AG09319 (cell line): ENCODE results near the gene SLC38A10.

Experiments used
- DNase-seq: peaks from one replicate; pipeline ENCODE4 v3.0.0-alpha.2; 2010; ENCODE audit warnings: low read depth; ENCODE audit errors: extremely low read depth
- TF ChIP-seq, protein P1 (sequence below): IDR thresholded peaks from 2 replicates; pipeline ENCODE4 v1.5.1; 2011; ENCODE audit warnings: low read depth, mild to moderate bottlenecking, inconsistent platforms, low read length, moderate library complexity

SLC38A10 gene

DNA sequence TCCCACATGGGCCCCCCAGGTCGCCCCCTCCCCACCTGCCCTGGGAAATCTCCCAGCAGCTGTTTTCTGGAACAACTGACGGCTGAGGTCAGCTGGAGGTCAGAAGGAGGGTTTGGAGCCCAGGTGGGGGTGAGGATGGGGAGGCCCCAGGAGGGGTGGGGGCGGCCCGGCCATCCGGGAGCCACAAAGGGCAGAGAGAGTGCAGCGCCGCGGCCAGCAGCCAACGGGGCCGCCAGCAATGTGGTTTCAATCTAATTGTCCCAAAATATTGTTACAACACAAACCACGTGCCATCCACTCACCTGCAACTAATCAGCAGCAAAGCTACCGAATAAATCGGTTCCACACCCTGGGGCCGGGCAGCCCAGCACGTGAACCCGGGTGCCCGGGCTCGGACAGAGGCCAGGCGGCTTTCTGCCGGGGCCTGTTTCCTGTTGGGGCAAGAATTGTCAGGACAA lies 28.3 kb upstream of the SLC38A10 start:
- TF ChIP-seq, protein P1, sequence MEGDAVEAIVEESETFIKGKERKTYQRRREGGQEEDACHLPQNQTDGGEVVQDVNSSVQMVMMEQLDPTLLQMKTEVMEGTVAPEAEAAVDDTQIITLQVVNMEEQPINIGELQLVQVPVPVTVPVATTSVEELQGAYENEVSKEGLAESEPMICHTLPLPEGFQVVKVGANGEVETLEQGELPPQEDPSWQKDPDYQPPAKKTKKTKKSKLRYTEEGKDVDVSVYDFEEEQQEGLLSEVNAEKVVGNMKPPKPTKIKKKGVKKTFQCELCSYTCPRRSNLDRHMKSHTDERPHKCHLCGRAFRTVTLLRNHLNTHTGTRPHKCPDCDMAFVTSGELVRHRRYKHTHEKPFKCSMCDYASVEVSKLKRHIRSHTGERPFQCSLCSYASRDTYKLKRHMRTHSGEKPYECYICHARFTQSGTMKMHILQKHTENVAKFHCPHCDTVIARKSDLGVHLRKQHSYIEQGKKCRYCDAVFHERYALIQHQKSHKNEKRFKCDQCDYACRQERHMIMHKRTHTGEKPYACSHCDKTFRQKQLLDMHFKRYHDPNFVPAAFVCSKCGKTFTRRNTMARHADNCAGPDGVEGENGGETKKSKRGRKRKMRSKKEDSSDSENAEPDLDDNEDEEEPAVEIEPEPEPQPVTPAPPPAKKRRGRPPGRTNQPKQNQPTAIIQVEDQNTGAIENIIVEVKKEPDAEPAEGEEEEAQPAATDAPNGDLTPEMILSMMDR, result no peak

DNA sequence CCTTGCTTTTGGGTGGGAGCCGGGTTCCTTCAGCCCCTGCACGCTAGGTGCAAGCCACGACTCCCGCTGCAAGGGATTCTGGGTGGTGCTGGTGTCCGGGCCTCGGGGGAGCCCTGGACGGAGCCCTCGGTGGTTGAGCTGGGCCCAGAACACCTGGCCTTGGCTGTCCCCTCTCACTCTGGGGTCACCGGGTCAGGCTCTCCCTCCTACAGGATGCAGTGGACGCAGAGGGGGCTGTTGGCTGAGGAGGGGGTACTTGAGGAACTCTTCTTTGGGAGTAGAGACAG lies 27.9 kb upstream of the SLC38A10 start:
- DNase-seq, result no peak
- TF ChIP-seq, protein P1, result no peak

More for the DNA sequence above, 28.3 kb upstream of the SLC38A10 start:
- DNase-seq, result peak; percentile 67

DNA sequence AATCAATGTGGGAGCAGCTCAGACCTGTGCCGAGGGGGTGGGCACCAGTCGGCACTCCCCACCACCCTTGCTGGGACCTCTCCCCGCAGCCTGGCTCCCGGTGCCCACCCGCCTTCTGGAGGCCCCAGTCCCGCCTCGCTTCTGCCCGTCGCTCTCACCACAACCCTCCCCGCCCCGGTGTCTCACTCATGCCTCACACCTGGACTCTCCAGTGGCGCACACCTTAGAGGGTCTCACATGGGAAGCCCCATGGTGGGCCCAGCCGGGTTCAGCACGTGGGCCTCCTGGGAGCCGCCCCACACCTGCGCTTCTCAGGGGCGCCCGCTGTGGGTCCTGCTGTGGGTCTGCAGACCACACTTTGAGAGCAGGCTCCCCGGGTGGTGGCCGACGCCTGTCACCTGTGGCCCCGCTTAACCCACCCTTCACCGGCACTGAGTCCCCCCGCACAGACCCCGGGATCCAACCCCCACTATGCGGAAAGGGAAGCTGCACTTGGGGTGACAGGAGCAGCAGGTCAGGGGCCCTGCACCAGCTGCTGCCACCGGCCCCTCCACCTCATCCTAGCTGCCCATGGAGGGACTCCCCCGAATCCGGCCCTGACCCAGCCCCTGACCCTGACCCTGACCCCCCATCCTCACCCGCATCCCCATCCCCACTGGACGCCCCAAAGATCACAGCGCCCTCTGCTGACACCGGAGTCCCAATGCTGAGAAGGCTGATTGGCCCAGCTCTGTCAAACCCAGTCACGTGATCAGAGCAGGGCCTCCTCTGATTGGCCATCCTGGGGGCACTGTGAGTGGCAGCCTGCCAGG lies 27.4 kb upstream of the SLC38A10 start:
- no peak for DNase-seq
- TF ChIP-seq, protein P1, result peak; percentile 34

DNA sequence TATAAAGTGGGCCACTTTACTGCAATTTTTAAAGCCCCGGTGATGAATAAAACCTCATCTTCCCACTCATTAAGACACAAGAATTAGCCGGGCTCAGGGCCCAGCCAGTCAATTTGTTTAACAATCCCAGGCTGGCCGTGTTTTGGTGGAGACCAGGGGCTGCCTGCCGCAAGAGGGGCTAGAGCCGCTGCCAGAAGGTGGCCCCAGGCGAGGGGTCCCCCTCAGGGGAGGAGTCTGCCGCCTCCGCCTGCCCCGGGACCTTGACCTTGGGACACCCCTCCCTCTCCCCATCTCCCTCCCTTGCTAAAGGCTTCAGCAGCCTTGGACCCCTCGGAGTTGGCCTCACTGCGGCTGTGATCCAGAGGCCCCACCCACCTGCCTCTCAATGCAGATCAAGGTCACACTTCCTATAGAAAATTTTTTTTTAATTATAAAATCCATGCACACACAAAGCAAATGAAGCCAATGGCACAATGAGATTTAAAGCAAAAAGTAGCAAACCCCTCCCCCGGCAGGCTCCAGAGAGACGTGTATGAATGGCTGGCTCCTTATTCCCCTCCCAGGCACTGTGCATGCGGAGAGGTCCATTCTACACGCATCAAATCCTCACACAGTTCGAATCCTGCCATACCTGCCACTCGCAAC lies 23.0 kb upstream of the SLC38A10 start:
- DNase-seq, result no peak
- TF ChIP-seq, protein P1, result no peak

DNA sequence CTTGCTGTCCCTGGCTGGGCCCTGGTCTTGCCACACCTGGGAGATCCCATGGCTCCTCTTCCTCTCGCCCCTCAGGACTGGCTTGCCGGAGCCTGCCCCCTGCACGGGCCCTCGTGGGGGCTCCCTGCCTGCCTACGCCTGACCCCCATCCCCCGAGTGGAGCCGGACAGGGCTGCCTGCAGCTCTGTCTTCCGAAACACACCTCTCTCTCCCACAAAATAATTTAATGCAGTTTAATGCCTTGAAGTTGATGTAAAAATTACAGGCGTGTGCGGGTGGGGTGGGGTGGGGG lies 22.4 kb upstream of the SLC38A10 start:
- DNase-seq, result no peak
- TF ChIP-seq, protein P1, result no peak

DNA sequence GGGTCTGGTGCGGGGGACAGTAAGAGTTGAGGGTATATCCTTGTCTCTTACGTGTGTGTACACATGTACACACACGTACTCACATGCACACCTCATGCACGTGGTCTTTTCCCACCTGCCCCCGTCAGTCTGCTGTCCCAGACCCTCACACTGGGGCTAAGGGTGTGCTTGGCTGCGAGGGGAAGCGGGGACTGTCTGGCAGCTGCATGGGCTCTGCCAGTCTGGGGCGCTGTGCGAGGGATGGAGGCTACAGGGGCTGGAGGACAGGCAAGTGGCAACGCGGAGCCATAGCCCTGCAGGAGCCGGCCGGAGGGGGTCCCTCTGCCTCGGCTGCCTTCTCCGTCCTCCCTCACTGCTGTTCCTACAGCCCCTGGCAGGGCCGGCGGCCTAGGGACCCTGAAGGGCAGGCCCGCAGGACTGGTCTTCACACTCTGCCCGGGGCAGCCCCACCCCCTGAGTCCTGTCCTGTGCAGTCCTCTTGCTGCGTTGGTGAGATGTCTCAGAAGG lies 20.8 kb upstream of the SLC38A10 start:
- TF ChIP-seq, protein P1, result no peak

DNA sequence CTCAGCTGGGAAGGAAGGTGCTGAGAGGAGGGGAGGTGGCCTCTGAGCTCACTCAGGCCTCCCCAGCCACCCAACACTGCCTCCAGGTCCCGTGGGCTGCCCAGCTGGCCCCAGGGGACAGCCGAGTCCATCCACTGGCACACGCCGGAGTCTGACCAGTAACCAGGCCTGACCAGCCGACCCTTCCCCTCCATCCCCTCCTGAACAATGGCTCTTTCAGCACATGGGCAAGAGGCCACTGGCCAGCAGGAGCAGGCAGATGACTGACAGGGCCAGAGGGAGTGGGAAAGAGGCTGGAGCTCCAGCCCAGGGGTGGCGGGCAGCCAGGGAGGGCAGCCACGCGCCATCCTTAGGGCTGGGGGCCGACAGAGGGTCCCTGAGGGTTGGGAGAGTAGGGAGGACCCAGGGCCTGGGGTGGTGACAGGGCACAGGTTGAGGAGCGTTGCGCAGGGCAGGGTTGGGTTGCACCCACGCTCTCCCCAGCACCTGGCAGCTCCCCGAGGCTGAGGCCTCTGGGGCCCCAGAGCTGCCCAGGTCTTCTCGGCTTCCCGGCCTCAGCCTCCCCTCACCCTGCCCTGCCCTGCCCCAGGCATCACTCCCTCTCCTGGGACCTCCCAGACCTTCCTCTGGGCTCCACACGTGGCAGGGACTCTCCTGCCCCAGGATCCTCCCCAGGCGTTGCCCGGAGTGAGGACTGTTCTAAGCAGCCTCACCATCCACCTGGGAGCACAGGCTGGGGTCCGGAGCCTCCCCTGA lies 20.2 kb upstream of the SLC38A10 start:
- no peak for DNase-seq
- TF ChIP-seq, protein P1, result no peak

More for the DNA sequence above, 20.8 kb upstream of the SLC38A10 start:
- DNase-seq, result no peak
